Measurements from ENCODE around the gene DNAJC5G.

- TF ChIP-seq TAF1 (IDR thresholded peaks at IDR 0.05; ENCODE audit: low read depth, low read length) (no peak), POLR2A (IDR thresholded peaks at IDR 0.05; ENCODE audit: low read depth, low read length) (no peak), POLR2AphosphoS5 (IDR thresholded peaks at IDR 0.05; ENCODE audit: low read depth, low read length) (no peak), SPI1 (IDR thresholded peaks at IDR 0.05; ENCODE audit: low read depth, low read length) (no peak), PAX5 (IDR thresholded peaks at IDR 0.05; ENCODE audit: insufficient read depth, low read length, severe bottlenecking) (no peak)
These were observed 25.2 kb upstream of the DNAJC5G start for GRCh38 chr2:27249891-27250651.

Data from GM12891 (cell line).